Activated T-cell treated with anti-CD3 and anti-CD28 coated beads for 4 hours (primary cell): ENCODE measurements around the gene WFS1.

Experiments used
- DNase-seq: peaks from one replicate; pipeline ENCODE4 v3.0.0-alpha.2; 2020

WFS1 gene

DNA sequence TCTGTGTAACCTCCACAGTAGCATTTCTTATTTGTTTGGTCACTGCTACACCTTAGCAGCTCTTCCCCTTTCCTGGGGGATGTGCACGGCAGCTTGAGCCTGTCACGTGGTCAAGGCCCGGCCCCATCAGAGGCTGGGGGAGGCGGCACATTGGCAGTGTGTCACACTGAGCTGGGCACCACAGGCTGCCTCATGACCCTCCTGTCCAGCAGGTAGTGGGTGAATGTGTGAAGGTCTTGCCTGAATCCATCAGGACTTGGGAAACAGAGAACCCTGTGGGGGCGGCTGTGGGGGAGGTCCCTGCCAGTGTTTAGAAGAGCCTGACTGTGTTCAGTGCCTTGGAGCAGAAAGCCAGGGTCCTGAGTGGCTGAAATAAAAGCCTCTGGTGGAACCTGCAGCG is 33.2 kb downstream of the WFS1 start:
- no peak for DNase-seq

DNA sequence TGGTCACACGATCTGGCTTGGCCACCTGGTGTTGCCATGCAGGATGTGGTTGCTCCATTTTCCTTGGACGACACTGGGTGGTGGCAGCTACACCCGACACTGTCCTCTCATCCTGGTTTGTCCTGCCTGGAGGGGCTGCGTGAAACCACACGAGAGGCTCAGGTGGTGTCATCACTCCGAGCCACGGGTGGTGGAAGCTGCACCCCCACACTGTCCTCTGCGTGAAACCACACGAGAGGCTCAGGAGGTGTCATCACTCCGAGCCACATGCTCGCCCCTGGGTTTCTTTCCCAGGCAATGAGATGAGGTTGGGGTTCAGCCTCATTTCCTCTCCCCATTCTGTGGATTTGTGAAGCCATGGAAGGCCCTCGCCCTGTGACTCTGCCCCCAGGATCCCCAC is 34.3 kb downstream of the WFS1 start:
- DNase-seq, result no peak

GRCh38 chr4:6306299-6306698 is 36.6 kb downstream of the WFS1 start:
- DNase-seq, result no peak

- DNase-seq, result no peak
Observed at GRCh38 chr4:6307230-6307629, 37.6 kb downstream of the WFS1 start.

DNA sequence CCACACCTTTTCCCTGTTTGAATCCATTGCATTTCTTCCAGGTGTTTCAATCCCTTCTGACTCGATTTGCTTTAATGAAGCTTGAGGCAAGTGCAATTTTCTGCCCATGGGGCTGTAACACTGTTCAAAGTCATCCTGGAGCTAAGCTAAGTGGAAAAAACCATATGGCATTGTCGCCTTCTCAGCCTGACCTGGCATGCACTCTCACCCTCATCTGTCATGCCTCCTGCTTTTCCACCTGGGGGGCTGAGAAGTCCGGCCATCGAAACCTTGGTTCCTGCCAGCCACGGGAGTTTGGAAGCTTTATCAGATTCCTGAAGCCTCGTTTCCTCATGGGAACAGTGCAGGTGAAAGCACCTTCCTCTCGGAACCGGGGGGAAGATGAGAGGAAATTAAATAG is 38.2 kb downstream of the WFS1 start:
- no peak for DNase-seq

GRCh38 chr4:6308899-6309643 is 39.4 kb downstream of the WFS1 start:
- DNase-seq, result no peak

GRCh38 chr4:6309777-6310176 is 40.1 kb downstream of the WFS1 start:
- DNase-seq, result no peak

DNA sequence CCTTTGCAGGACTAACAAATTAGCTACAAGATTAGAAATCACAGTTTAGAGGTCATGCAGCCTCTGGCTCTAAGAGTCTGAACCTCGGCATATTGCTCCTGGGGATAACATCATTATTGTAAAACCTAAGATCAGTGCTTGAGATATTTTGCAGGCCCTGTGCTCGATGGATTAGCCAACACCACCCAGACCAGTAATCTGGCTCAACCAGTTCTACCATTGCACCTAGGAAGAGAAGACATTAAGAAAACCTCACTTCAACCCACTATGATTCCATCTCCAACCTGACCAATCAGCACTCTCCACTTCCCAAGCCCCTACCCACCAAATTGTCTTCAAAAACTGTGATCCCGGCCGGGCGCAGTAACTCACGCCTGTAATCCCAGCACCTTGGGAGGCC is 43.6 kb downstream of the WFS1 start:
- DNase-seq, result no peak

DNA sequence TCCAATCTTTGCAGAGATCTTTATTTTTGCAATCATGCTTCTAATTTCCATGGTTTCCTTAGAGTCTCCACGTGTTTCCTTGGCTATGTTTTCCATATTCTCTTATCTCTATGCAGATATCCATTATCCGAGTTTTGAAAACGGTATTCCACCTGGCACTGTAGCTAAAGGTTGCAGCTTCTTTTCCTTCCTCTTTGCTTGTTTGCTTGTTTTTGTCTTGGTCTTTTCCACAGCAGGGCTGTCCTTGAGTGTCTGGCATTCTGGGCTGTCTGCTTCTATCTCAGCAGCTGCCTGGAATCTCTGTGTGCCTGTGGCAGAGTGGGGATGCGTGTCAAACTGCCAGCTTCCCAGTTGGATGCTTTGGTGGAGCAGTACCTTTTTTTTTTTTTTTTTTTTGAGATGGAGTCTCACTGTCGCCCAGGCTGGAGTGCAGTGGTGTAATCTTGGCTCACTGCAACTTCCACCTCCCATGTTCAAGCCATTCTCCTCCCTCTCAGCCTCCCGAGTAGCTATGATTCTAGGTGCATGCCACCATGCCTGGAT is 46.9 kb downstream of the WFS1 start:
- no peak for DNase-seq

DNA sequence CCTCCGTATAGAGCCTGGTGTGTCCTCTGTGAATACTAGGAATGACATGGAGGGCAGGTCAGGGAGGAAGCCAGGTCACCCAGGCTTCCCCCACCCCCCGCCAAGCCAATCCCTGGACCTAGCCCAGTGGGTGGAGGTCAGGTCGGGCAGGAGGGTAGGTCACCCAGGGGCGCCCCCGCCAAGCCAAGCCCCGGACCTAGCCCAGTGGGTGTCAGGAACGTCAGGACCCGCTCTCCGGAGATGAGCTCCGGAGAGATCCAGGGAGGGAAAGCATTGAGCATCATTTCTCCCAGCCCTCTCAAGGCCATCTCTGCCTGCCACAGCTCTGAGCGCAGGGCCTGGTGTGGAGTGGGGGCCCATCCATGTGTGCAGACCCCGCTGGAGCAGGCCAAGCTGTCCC is 48.6 kb downstream of the WFS1 start:
- no peak for DNase-seq

- DNase-seq, result no peak
Observed at GRCh38 chr4:6319530-6320150, 50.0 kb downstream of the WFS1 start.

GRCh38 chr4:6320663-6321062 is 51.0 kb downstream of the WFS1 start:
- no peak for DNase-seq

DNA sequence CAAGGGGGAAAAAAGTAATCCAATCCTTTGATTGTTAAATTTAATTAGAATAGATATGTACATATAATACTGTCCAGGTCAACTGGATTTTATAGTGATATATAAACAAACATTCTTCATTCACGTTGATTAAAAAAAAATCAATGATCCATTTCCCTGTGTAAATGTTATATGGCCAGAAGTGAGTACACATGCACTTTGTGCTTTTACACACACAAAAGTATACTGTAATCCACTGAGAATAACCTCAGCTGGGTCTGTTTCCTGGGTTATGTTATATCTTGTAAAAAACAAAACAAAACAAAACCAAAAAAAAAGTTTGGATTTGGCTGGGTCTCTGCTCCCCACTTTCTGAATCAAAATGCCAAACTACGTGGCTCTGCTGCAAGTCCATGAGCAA is 51.7 kb downstream of the WFS1 start:
- DNase-seq, result no peak

- no peak for DNase-seq
Observed at GRCh38 chr4:6322067-6322760, 52.6 kb downstream of the WFS1 start.

DNA sequence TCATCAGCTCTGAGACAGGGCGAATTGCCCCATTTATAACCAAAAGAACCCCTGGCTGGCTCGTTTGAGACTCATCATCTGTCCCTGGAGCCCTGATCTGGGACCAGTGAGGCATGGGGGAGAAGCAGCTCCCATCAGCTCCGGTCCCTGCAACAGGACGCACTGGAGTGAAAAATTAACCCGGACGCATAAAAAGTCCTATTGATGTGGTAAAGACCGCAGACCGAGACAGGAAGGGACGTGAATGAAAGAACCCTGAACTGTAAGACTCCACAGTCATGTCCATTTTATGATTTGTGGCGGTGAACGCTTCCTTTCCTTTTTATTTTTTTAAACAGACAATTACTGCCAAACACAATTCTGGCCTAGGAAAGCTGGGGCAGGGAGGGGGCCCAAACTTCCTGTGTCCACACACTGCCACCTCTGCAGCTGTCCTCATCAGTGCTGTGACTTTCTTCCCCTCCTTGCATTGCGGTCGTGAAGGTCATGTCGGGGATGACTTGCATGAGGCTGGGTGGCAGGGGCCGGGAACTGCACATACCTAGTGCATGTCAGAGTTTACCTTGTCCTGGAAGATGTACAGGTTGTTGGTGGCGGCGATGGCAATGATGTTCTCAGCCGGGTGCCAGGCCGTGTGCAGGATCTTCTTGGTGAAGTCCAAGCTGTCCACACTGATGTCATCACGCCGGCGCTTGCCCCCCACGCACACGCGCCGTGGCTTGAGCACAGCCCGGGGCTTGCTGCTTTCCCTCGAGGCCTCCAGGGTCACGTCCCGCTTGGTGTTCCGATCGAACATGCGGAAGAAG is 53.3 kb downstream of the WFS1 start:
- no peak for DNase-seq

GRCh38 chr4:6324461-6324998 is 54.9 kb downstream of the WFS1 start:
- no peak for DNase-seq

GRCh38 chr4:6324999-6325787 is 55.5 kb downstream of the WFS1 start:
- no peak for DNase-seq

- DNase-seq, result no peak
Observed at GRCh38 chr4:6325788-6326290, 56.2 kb downstream of the WFS1 start.

DNA sequence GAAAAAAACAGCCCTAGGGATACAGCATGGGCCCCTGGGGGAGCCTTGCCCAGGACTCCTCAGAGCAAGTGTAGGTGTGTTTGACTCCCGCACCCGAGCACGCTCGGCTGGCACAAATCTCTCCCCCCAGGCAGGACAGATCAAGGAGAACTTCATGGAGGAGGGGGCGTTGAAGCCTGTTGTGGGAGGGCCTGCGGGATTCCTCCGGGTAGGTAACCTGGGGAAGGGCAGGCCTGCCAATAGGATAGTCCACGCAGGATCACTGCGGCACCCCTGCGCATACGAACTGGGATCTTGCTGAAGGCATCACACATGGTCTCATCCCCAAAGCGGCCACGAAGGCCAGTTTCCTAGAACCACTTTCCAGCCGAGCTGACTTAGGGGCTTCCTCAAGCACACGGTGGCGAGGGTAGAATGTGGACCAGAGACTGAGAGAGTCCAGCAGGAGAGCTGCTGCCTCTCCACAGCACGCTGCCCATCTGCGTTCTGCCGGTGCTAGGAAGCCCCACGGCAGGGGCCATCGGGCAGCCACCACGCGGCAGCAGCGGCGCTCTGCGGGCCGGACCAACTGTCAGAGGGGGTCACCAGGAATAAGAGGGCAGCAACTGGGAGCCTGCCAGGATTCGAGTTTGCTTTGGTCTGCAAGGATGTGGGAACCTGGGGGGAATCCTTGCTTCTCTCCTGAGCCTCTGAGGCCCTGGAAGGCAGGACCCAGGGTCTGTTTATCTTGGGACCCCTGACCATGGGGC is 56.8 kb downstream of the WFS1 start:
- no peak for DNase-seq

GRCh38 chr4:6327220-6327917 is 57.7 kb downstream of the WFS1 start:
- DNase-seq, result peak; percentile 69
